HL-60 (cell line): ENCODE results near the gene CYP2A6.

ENCODE experiments used
- GABPA ChIP-seq: IDR thresholded peaks from 2 replicates; pipeline ENCODE4 v1.6.1; 2012; ENCODE audit warnings: low read depth
- TF ChIP-seq, protein P1 (sequence below): IDR thresholded peaks from one replicate; pipeline ENCODE4 v1.5.1; 2011; ENCODE audit warnings: low read length, control low read depth, inconsistent platforms; ENCODE audit not compliant: insufficient read depth

DNA sequence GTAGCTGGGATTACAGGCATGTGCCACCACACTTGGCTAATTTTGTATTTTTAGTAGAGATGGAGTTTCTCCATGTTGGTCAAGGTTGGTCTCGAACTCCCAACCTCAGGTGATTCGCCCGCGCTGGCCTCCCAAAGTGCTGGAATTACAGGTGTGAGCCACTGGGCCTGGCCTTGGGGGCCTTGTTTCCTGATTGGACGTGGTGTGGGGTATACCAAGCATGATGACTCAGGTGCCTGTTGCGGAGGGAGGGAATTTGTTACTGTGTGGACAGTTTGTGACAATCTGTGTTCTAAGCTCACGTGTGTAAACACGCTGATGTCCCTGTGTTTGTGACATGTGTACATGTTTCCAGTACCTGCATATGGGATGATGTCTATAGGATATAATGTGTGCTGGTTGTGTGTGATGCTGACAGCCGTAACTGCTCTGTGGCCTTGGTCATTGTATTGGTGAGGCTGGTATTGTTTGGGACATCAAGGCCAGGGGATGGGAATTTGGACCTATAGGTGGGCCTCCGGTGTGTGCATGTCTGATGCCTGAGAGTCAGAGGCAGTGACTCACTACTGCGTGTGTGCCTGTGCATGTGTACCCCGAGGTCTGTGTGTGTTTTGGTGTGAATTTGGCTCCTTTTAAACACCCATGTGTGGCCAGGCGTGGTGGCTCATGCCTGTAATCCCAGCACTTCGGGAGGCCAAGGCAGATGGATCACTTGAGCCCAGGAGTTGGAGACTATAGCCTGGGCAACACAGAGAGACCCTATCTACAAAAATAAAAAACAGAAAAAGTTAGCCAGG lies 52.9 kb downstream of the CYP2A6 start:
- TF ChIP-seq, protein P1, sequence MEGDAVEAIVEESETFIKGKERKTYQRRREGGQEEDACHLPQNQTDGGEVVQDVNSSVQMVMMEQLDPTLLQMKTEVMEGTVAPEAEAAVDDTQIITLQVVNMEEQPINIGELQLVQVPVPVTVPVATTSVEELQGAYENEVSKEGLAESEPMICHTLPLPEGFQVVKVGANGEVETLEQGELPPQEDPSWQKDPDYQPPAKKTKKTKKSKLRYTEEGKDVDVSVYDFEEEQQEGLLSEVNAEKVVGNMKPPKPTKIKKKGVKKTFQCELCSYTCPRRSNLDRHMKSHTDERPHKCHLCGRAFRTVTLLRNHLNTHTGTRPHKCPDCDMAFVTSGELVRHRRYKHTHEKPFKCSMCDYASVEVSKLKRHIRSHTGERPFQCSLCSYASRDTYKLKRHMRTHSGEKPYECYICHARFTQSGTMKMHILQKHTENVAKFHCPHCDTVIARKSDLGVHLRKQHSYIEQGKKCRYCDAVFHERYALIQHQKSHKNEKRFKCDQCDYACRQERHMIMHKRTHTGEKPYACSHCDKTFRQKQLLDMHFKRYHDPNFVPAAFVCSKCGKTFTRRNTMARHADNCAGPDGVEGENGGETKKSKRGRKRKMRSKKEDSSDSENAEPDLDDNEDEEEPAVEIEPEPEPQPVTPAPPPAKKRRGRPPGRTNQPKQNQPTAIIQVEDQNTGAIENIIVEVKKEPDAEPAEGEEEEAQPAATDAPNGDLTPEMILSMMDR = no peak
- TF ChIP-seq GABPA = no peak
